RWPE1 (cell line): ENCODE data around the gene KIF27.
"Not testable (repeated sequence)": the region's sequence is repeated elsewhere in the genome, so short reads cannot be mapped to it uniquely, and the experiment has no call there.

Experiments
- CTCF ChIA-PET: fragments of 350-600 bp; sonication (Branson Sonifier 250); formaldehyde crosslinking; extraction: SDS; loops from one replicate; lab custom pipeline; 2021; lab: Yijun Ruan, JAX
- POLR2A ChIA-PET: fragments of 400-600 bp; formaldehyde crosslinking; extraction: SDS; loops from one replicate; lab custom pipeline; 2020; ENCODE audit warnings: antibody characterized with exemption; ENCODE audit not compliant: low non-redundant PET; lab: Yijun Ruan, JAX
- DNase-seq: peaks from one replicate; pipeline ENCODE4 v3.0.0; 2012; ENCODE audit warnings: low spot score
- H3K27ac ChIP-seq: fragments of 450-650 bp; 2 replicates; pipeline ENCODE4 v1.5.1; 2017
- CTCF ChIP-seq: fragments of 450-650 bp; conservative IDR thresholded peaks from 2 replicates; pipeline ENCODE4 v1.5.1; 2017; ENCODE audit warnings: low read depth, mild to moderate bottlenecking

The KIF27 gene

GRCh38 chr9:83912194-83912593 is 9.0 kb downstream of the KIF27 start:
- DNase-seq, POLR2A ChIA-PET: not testable (repeated sequence)
- CTCF ChIA-PET = interaction anchor here (0.7 to 1.1 kb wide), 2 partner anchors 67 to 262 kb away, joined by 3 to 4 read pairs; no protein-coding TSS in a partner anchor

GRCh38 chr9:83906144-83906543 is 15.1 kb downstream of the KIF27 start:
- TF ChIP-seq CTCF = no peak
- ChIA-PET CTCF (no interaction called here), POLR2A (interaction anchor here (0.6 kb wide), 1 partner anchor 49 kb away, joined by 3 read pairs; no protein-coding TSS in a partner anchor)
- no peak overlapping the region for H3K27ac ChIP-seq
- DNase-seq = no peak

More at GRCh38 chr9:83912194-83912593, 9.0 kb downstream of the KIF27 start:
- peak; percentile 35; the same call in 1 of the 2 replicates for TF ChIP-seq CTCF
- not testable (repeated sequence) for H3K27ac ChIP-seq

- H3K27ac ChIP-seq, POLR2A ChIA-PET, DNase-seq: not testable (repeated sequence)
- CTCF ChIA-PET = interaction anchor here (0.6 kb wide), 1 partner anchor 807 kb away, joined by 6 read pairs; no protein-coding TSS in a partner anchor
Measured at GRCh38 chr9:83900615-83901014, 20.6 kb downstream of the KIF27 start.

GRCh38 chr9:83894301-83894700 is 26.9 kb downstream of the KIF27 start:
- CTCF ChIA-PET, POLR2A ChIA-PET, DNase-seq, H3K27ac ChIP-seq: not testable (repeated sequence)

- POLR2A ChIA-PET, DNase-seq: not testable (repeated sequence)
- peak overlapping the region; percentile 62 for H3K27ac ChIP-seq
- CTCF ChIA-PET = interaction anchor here (0.6 kb wide), 1 partner anchor 282 kb away, joined by 4 read pairs; no protein-coding TSS in a partner anchor
Measured at GRCh38 chr9:83886498-83886897, 34.7 kb downstream of the KIF27 start.

GRCh38 chr9:83885559-83886240 is 35.5 kb downstream of the KIF27 start:
- DNase-seq = not testable (repeated sequence)
- H3K27ac ChIP-seq = peak overlapping the region; percentile 83
- ChIA-PET CTCF (interaction anchor here (0.6 kb wide), 1 partner anchor 281 kb away, joined by 4 read pairs; no protein-coding TSS in a partner anchor), POLR2A (interaction anchor here (0.6 kb wide), 2 partner anchors 18 to 1956 kb away, joined by 5 to 12 read pairs; no protein-coding TSS in a partner anchor)

- H3K27ac ChIP-seq, DNase-seq, POLR2A ChIA-PET, CTCF ChIA-PET: not testable (repeated sequence)
Measured at GRCh38 chr9:83881687-83882408, 39.4 kb downstream of the KIF27 start.

GRCh38 chr9:83875559-83875958 is 45.7 kb downstream of the KIF27 start:
- CTCF ChIA-PET = interaction anchor here (0.6 kb wide), 2 partner anchors 39 to 114 kb away, joined by 4 to 5 read pairs; no protein-coding TSS in a partner anchor
- not testable (repeated sequence) for DNase-seq

GRCh38 chr9:83849895-83850294 is 71.3 kb downstream of the KIF27 start:
- POLR2A ChIA-PET, CTCF ChIA-PET, H3K27ac ChIP-seq, DNase-seq: not testable (repeated sequence)

More at GRCh38 chr9:83875559-83875958, 45.7 kb downstream of the KIF27 start:
- H3K27ac ChIP-seq, POLR2A ChIA-PET: not testable (repeated sequence)
